NAMALWA (cell line): ENCODE results near the gene SMYD3.

ENCODE experiments used
- DNase-seq: peaks from one replicate; pipeline ENCODE4 v3.0.0-alpha.2; 2015; ENCODE audit warnings: low spot score

The SMYD3 gene

DNA sequence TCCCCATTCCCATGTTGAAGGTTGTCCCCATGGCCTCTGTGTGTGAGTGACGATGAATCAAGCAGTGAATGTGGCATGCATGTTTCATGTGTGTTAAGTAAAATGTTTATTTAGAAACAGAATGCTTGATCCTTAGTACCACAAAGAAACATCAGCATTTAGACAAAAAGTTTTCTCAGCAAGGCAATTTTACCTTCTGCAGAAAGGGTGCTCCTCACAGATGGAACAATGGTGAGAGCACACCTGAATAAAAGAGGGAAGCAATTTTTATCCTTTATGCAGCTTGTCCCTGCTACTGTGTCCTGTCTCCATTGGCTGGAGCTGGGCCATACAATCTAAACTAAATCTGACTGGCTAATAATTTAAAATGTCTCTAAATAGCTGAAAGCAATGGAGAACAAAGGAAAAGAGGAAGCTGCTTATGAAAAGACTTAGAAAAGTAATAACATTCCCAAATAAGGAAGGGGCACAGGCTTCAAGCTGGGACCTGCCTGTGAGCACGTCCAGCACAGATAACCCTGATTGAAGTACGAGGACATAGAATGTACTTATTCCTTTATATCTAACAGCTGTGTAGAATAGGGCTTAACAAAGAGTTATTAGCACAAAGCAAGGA, 8.4 kb upstream of the SMYD3 start:
- no peak for DNase-seq

DNA sequence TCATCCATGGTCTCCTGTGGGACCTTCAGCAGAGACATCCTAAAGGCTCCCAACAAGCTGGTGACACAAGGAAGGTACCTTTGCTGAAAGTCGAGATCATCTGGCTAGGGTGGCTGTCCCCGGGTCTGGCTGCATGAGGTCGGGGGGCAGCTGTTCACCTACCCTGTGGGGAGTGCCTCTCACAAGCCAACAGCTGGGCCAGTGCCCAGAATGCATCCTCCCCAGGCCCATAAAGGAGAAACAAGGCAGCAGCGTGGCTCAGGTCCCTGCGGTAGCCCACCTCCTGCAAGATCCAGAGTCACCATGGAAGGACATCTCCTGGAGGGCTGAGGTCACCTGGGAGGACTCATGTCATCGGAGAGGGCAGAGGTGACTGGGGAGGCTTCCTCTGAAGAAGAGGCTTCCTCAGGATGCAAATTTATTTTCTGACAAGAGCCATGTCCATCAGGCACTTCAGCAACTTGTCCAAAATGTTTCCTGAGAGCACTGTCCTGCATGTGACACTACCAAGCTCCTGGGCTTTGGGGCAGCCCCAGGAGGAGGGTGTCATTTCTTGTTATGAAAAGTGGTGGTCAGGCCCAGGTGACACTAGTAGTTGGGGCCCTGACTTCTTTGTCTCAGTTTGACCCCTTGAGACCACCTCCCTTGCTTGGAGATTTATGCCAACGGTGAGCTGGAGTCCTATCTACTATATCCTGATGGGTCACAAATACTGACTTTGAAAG, 6.7 kb upstream of the SMYD3 start:
- DNase-seq: no peak

DNA sequence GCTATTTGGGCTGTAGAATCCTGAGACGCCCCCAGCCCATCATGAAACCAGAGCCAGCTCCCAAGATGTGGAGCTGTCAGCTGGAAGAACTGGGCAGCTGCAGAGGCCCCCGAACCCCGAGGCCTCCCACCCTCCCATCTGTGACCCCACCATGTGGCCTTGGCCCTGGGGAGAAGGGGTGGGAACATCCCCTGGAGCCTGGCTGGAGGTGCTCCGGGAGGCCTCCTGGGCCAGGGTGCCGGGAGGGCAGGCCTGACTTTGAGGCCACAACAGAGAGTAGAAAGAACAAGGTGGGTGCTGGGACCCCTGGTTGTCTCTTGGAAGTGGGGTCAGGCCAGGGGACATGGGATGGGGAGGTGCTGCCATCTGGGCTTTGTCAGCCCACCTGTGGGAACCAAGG, 6.0 kb upstream of the SMYD3 start:
- DNase-seq: no peak

DNA sequence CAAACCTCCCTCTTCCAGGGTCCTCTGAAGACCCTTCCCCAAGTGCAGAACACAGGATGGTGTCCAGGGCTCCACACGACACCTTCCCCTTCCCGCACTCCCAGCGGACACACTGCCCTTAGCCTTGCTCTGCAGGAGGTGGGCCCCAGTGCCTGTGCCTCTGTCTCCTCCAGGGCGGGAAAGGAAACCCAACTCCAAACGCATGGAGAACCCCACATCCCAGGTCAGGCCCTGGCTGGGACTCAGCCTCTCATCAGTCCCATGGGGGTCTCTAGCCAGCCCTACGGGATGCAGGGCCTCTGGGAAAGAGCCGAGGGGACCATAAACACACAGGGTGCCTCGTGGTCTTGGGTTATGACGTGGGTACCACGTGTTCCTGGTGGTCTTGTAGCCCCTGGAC, 5.6 kb upstream of the SMYD3 start:
- DNase-seq: no peak

DNA sequence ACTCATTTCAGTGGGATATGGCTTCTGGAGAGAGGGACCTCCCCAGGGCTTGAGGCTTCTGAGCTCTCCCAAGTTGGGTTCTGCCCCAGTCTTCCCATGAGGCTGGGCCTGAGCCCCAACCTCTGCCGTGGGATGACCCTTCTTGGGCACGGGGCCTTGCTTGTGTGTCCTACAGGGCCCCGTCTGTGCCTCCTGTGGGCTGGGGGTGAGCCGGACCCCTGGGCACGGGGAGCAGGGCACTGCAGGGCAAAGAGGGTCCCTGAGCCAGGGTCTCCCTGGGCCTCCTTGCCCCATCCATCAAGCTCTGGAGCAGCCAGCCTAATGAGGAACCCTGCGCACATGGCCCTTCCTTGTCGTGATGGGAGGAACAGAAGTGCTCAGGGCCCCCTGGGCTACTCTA, 5.2 kb upstream of the SMYD3 start:
- DNase-seq: no peak

DNA sequence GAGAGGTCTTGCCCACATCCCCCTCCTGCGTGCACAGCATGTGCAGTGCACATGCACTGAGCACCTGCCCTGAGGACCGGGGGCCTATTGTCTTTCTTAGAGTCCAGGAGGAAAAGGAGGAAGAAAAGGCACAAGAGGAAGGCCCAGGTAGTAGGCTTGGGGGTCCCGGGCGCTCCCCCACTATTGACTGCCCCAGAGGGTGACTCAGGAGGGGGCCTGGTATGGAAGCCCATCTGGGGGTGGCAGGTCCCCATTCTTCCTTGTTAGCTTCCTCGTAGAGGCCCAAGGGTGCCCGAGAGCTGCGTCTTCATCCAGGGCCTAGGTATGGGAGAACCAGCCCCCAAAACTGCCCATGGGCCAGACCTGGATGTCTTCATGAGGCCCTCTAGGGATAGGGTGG, 4.1 kb upstream of the SMYD3 start:
- no peak for DNase-seq

DNA sequence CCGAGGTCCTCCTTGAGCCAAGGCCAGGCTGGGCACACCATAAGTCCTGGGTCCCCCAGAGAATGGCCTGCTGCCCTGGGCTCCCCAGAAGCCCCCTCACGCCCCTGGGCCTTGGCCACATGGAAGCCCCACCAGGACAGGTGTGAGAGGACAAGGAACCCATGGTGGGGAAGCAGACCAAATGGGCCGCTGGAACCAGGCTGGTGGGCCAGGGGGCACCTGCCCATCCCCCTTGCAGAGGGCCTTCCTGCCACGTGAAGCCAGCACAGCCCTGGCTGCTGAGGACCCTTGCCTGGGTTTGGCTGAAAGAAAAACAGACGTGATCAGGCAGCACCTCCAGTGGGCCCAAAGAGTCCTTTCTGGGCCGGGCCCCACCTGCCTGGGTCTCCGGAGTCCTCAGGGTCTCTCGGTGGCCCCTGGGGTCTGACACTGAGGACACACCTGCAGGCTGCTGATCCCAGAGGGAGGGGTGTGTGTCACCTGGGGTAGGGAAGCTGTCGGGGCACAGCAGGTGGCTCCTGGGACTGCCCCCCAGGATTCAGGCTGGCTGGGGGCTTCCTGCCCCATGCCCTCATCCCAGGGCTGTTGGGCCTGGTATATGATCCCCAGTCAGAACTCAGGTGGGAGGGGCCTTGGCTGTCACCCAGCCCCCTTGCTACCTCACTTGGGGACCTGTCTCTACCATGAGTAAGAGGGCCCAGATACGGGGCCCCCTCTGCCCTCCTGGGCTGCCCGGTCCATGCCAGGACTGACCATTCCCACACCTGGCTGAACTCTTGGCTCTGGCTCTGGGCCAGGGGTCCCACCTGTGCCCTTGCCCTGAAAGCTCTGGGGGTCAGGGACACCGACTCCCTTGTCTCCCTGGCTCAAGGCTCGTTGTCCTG, 3.3 kb upstream of the SMYD3 start:
- no peak for DNase-seq

DNA sequence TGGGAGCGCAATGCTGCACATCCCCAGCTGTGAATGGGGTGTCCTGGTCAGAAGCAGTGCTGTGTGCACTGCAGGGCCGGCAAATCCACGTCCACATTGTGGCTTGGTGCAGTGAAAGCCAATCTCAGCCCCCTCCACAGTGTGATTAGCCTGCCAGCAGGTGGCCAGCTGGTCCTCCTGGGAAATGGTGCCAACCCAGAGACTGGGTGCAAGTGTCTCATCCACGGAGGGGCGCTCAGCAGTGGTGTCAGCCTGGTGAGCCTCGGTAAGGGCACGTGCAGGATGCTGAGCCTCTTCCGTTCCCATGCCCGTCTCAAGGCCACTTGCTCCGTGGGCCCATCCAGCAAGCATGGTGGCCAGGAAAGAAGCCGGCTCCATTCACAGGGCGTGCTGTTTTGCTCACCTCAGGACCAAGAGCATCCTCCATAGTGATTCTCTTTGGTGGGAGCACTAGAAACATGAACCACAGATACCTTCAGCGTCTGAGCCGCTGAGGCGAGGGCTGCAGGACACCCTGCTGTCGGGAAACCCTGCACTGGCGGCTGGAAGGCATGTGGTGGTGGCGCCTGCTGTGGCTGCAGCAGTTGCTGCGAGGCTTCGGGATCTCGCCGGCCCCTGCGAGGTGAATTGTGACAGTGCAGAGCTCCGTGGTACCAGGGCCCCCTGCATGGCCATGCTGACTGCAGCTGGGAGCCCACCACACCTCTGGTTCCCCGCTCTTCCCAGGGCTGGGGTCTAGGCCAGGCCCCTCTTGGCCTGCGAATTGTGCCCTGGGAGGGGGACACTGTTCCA, 2.0 kb upstream of the SMYD3 start:
- DNase-seq: no peak

DNA sequence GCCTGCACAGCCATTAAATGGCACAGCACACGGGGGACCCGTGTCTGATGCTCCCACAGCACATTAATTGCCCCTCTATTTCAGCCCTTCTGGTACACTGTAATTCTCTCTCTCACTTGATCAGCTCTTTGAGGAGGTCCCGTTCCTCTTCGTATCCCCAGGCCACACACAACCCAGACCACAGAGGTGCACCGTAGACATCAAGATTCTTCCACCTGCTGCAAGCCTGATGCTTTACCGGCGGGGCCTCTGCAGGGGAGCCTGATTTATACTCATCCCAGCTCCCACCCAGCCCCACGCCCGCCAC, 759 bp downstream of the SMYD3 start:
- DNase-seq: peak; percentile 38

DNA sequence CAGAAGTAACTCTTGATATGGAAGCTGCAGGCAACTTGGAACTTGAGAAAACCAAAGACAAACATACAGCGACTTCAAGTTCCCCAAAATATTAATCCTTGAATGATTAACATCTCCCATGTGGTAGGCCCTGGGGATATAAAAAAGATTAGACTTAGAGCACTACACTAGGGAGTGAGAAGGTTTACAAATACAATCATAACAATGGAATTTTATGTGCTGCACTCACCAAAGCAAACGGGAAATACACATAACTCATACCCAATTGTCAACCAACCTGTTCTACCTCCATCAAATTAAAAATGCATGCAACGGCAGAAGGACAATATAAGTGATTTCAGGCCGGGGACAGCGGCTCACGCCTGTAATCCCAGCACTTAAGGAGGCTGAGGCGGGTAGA, 3.7 kb downstream of the SMYD3 start:
- no peak for DNase-seq

DNA sequence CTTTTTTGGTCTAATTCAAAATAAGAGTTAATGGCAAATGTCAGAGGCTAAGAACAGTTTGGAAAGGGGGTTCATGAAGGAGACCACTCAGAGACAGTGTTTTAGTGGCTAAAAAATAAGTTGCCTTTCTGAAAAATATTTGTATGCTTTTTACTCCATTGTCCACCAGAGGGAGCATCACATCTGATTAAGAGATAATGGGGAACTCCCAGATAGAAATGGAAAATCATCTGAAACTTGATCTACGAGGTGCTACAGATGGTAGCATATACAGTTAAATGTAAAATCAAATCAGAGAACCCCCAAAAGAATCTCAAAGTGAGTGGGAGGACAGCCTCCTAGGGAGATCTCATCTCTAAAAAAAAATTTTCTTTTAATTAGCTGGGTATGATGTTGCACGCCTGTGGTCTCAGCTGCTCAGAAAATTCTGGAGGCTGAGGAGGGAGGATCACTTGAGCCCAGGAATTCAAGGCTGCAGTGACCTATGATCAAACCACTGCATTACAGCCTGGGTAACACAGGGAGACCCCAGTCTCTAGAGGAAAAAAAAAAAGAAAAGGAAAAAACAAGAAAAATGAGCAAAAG, 9.7 kb downstream of the SMYD3 start:
- peak; percentile 89 for DNase-seq

DNA sequence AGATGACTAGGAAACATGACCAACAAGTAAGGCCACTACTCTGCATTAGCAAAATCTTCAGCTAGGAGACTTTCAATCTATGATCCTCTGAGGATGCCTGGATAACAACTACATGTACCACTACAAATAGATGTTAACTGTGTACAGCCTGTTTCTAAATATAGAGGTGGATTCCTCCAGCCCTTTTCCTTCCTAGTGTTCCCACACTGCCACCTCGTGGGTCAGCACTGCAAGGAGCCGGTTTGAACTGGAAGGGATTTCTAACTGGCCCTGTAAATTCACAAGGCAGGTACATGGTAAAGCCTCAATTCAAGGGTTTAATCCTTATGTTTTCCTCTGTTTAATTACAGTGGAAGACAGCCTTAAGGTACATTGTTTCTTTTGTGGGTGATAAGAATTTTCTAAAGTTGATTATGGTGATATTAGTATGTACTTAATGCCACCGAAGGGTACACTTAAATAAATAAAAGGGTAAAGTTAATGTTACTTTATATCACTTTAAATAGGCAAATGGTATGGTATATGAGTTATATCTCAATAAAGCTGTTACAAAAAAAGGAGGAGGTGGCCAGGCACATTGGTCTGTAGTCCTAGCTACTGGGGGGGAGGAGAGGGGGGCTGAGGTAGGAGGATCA, 14.4 kb downstream of the SMYD3 start:
- DNase-seq: peak; percentile 51

DNA sequence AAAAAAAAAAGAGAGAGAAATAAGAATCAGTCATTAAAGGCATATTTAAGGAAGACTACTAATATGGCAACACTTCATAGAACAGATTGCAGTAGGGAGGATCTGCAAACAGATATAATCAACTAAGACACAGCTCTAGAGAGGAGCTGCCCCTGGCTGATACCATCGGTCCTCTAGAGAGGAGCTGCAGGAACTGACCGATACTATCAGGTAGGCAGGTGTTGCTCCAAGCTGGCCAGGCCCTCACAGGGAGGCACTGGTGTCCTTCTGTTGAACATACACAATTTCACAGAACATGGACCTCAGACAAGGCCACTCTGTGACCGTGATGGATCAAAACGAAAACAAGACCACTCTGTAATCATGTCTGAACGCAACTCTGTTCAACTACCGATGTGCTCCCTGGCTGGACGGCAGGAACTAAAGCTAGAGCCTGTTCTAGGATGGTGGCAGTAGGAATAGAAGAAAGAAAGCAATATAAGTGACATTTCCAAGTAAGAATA, 15.5 kb downstream of the SMYD3 start:
- DNase-seq: no peak

DNA sequence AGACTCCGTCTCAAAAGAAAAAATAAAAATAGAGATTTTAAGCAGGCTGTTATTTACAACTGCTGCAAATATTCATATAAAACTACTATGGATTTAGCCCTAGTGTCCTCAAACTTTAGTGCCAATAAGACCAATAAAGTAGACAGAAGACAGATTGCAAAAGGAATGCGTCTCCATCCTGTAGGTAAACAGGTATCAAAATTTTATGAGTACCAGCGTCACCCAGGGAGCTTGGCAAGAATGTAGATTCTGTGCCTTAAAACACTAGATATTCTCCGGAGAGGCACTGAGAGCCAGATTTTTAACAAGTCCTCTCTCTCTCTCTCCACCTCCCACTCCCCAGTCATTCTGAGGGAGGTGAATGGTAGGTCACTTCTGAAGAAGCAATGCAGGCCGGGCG, 18.4 kb downstream of the SMYD3 start:
- DNase-seq: no peak

DNA sequence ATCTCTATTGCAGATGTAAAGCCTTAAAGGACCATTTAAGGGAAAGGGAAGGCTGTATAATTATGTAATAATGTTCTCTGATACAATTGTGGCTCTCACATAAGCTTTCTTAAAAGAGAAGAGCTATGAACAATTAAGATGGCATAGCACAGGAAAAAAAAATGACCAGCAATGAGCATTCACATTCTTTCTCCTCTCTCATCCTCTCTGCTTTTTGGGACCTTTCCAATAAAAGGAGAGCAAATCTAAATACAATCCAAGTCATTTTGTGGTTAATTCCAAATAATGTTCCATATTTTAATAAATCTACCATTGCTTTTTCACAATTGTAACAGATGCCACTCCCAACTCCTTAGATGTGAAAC, 23.5 kb downstream of the SMYD3 start:
- DNase-seq: no peak

DNA sequence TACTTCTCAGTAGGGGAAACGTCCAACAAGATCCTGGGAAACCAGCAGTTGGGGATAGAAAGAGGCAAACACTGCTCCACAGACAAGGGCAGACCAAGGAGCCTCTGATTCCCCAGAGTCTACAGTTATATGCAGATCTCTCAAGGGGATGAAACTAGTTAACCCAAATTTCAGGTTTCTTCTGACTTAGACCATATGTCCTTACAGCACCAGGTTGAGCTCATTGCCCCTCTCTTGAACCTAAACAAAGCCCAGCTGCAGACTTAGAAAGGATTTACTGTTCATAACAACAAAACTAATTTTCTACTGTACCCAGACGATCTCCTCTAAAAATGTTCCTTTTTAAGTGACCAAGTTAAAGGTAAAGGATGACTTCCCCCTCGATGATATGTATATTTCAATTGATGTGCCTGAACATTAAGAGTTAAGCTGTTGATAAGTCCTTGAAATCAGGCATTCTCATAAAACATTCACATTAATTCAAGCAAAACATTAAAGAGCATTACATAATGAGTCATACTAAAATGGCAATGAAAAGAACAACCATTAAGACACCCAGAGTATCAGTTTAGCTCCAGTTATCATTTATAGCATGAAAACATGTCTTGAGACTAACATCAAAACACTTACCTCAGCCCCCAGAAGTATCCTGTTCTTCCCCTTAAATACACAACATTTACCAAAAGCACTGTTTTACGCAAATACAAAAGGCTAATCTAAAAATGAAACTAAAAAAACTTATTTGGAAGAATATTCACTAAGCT, 24.1 kb downstream of the SMYD3 start:
- no peak for DNase-seq

DNA sequence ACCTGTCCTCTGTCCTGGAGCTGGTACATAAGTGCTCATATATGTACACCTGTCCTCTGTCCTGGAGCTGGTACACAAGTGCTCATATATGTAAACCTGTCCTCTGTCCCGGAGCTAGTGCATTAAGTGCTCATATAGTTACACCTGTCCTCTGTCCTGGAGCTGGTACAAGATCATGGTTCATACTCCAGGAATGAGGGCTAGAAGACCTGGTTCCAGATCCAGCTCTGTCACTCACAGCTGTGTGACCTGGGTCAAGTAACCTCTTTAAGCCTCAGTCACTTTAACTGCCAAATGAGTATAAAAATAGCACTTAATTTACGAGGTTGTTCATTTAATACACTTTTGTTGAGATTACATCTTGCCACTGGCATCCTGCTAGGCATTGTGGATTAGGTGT, 28.0 kb downstream of the SMYD3 start:
- no peak for DNase-seq

DNA sequence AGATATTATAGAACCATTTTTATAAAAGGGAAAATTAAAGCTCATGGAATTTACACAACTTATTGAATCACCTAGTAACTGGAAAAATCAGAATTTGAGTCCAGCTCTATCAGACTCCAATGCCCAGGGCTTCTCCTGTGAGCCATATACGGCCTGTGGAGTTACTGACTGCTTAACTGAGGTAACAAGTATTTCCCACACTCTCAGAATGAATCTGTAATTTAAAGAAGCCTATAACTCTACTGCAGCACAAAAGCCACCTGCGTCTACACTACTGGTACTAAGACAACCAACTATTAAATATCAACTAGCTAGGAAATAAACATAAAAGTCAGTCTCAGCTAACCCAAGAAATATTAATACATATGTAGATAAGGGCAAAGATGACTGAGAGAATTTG, 29.4 kb downstream of the SMYD3 start:
- no peak for DNase-seq

DNA sequence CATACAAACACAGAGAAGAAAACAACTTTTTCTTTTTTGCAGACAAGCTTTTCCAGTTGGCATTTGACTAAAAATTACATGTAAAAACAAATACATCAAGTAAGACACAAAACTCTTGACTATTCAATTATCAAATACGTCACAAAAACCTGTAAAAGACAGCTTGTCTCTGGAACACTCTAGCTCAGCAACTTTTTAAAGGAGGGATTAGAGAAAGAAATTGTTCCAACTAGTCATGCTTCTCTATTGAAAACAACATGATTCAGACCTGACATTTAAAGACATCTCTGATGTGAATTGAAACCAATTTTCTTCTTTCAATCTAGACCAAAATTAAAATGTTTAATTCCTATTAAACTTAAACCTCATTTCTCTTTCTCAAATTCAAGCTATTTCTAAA, 30.3 kb downstream of the SMYD3 start:
- DNase-seq: no peak

DNA sequence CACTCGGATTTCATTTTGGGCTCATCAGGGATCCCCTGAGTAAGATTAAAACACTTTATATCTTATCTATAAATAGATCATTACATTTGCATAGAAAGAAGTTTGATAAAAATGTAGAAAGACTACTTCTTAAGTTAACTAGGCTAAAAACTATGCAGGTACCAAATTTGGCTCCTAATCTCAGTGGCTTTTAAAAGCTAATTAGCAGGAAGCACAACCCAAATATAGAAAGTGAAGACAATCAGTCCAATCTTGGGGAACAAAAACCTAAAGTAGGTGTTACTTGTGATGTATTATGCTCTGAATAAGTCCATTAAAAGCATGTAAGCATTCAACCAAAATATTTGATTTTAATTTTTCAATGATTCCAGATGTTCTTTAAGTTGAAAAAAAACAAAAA, 35.4 kb downstream of the SMYD3 start:
- no peak for DNase-seq

DNA sequence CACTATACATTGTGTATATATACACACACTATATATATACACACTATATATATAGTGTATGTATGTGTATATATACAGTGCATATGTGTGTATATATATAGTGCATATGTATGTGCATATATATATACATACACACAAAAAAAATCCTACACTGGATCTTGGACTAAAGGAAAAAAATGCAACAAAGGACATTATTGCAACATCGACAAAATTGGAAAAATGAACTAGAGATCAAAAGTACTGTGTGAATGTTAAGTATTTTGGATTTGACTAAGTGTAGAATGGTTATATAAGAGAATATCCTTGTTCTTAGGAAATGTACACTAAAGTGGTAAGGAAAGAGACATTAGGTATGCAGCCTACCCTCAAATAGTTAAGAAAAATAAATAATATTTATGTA, 36.5 kb downstream of the SMYD3 start:
- no peak for DNase-seq
